ENCODE results near the gene PIGT.
A peak's percentile ranks its signal among the peaks of the same experiment; 100 is the strongest.

PIGT gene

DNA sequence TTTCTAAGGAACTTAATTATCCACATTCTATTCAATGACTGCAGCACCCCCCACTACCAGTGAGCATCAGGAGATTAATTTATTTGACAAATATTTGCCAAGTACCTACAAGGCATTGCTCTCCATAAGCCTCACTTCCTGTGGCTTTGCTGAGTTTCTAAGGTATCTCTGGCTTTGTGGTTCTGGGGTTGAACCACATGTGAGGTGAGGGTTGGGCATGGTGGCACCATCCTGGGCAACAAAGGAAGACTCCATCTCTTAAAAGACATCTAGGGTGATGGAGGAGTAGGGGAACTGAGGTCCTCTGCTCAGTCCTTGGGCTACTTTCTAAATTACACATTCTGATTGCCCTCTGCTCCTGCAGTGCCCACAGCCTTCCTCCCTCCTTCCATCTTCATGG lies 28.1 kb downstream of the PIGT start:
- peaks cover 22% of the 10 kb centered on the region for H3K4me1 ChIP-seq (ENCODE audit: control insufficient read depth, low read depth, low read length)
- H3K4me3 ChIP-seq (ENCODE audit: low read length): no peak overlapping the region
- no peaks in the 10 kb centered on the region for H3K36me3 ChIP-seq (ENCODE audit: control insufficient read depth, insufficient read depth, low read length)
- H3K79me2 ChIP-seq (ENCODE audit: control insufficient read depth, insufficient read depth, low read length): no peaks in the 10 kb centered on the region
- no peak overlapping the region for H2BK120ac ChIP-seq (ENCODE audit: low read depth, low read length)
- no peak overlapping the region for H3K56ac ChIP-seq (ENCODE audit: low read length)
- DNase-seq: no peak
- H3K4me2 ChIP-seq (ENCODE audit: low read length): no peak overlapping the region
- no peak overlapping the region for H4K5ac ChIP-seq (ENCODE audit: low read length)
- no peak overlapping the region for H3K9ac ChIP-seq (ENCODE audit: low read length)
- H2AK5ac ChIP-seq (ENCODE audit: low read length): peak overlapping the region; percentile 61
- H2BK5ac ChIP-seq (ENCODE audit: low read length): no peak overlapping the region
- no peak overlapping the region for H2BK15ac ChIP-seq (replicated peaks; ENCODE audit: low read depth)
- no peaks in the 10 kb centered on the region for H3K79me1 ChIP-seq (ENCODE audit: low read length)
- no peak overlapping the region for H3K27ac ChIP-seq (ENCODE audit: low read depth, low read length)
- no peak overlapping the region for H4K8ac ChIP-seq (ENCODE audit: low read depth, low read length)
- H3K23ac ChIP-seq (ENCODE audit: low read length): no peak overlapping the region
- no peaks in the 10 kb centered on the region for H3K27me3 ChIP-seq (ENCODE audit: insufficient read depth, low read length, poor library complexity)
- H3K18ac ChIP-seq (ENCODE audit: low read length): no peak overlapping the region
- no peak overlapping the region for H3K4ac ChIP-seq (ENCODE audit: low read depth, low read length)

DNA sequence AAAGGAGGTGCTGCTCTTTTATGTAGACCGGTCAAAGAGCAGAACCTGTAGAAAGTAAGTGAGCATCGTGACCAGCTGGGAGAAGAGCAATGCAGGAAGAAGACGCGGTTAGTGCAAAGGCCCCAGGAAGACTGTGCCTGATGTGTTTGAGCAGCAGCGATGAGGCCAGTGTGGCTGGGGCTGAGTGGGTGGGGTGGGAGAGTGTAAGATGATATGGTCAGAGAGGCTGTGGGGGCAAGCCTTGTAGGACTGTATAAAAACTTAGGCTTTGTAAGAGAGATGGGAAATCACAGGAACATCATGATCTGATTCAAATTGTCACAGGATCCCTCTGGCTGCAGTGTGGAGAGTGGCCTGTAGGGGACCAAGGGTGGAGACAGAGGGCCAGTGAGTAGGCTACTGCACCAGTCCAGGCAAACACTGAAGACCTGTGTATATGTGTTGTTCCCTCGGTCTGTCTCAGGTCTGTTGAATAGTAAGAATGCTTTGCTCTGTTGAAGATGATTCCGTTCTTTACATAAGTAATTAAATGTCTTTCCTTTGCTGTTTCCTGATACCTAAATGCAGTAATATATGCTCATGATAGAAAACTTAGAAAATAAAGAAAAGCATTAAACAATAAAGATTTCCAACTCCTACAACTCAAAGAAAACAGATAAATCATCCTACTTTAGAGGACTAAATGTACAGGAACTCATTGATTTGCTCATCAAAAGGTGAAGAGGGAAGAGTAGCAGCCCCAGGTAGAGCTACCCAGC lies 30.0 kb downstream of the PIGT start:
- no peaks in the 10 kb centered on the region for H3K79me2 ChIP-seq (ENCODE audit: control insufficient read depth, insufficient read depth, low read length)
- no peak overlapping the region for H3K23ac ChIP-seq (ENCODE audit: low read length)
- H4K5ac ChIP-seq (ENCODE audit: low read length): no peak overlapping the region
- no peak overlapping the region for H3K4me2 ChIP-seq (ENCODE audit: low read length)
- H2BK15ac ChIP-seq (replicated peaks; ENCODE audit: low read depth): no peak overlapping the region
- peak overlapping the region; percentile 10 for H3K56ac ChIP-seq (ENCODE audit: low read length)
- no peak overlapping the region for H3K4me3 ChIP-seq (ENCODE audit: low read length)
- no peak overlapping the region for H3K4ac ChIP-seq (ENCODE audit: low read depth, low read length)
- no peak overlapping the region for H3K27ac ChIP-seq (ENCODE audit: low read depth, low read length)
- no peaks in the 10 kb centered on the region for H3K79me1 ChIP-seq (ENCODE audit: low read length)
- H3K27me3 ChIP-seq (ENCODE audit: insufficient read depth, low read length, poor library complexity): no peaks in the 10 kb centered on the region
- H2BK120ac ChIP-seq (ENCODE audit: low read depth, low read length): no peak overlapping the region
- peak; percentile 68 for DNase-seq
- H2AK5ac ChIP-seq (ENCODE audit: low read length): peak overlapping the region; percentile 79
- no peak overlapping the region for H2BK5ac ChIP-seq (ENCODE audit: low read length)
- no peak overlapping the region for H3K9ac ChIP-seq (ENCODE audit: low read length)
- no CpG with 5 or more reads among the region's 7 CpGs for WGBS (ENCODE audit: extremely low coverage, insufficient coverage, low lambda C conversion rate)
- H3K4me1 ChIP-seq (ENCODE audit: control insufficient read depth, low read depth, low read length): peaks cover 23% of the 10 kb centered on the region
- no peak overlapping the region for H4K8ac ChIP-seq (ENCODE audit: low read depth, low read length)
- no peaks in the 10 kb centered on the region for H3K36me3 ChIP-seq (ENCODE audit: control insufficient read depth, insufficient read depth, low read length)
- no peak overlapping the region for H3K18ac ChIP-seq (ENCODE audit: low read length)

DNA sequence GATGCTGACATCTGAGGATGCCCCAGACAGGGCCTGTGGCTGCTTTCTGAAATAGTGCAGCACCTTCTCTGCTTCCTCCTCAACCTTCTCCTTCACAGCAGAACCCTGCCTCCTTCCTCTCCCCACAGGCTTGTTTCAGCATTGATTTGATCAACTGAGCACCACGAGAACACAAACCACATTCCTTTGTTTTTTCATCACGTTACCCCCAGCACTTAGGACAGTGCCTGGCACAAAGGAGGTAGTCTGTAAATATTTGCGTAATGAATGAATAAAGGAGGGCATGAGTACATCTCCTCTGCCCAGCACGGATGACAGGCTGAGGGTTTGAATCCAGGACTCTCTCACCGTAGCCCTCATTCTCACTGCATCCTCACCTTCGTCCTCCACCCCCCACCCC lies 32.3 kb downstream of the PIGT start:
- no peaks in the 10 kb centered on the region for H3K36me3 ChIP-seq (ENCODE audit: control insufficient read depth, insufficient read depth, low read length)
- no peak overlapping the region for H2BK15ac ChIP-seq (replicated peaks; ENCODE audit: low read depth)
- no CpG with 5 or more reads among the region's 6 CpGs for WGBS (ENCODE audit: extremely low coverage, insufficient coverage, low lambda C conversion rate)
- no peak overlapping the region for H4K8ac ChIP-seq (ENCODE audit: low read depth, low read length)
- H3K18ac ChIP-seq (ENCODE audit: low read length): no peak overlapping the region
- peaks cover 12% of the 10 kb centered on the region for H3K4me1 ChIP-seq (ENCODE audit: control insufficient read depth, low read depth, low read length)
- H4K5ac ChIP-seq (ENCODE audit: low read length): no peak overlapping the region
- H2AK5ac ChIP-seq (ENCODE audit: low read length): no peak overlapping the region
- no peak overlapping the region for H3K27ac ChIP-seq (ENCODE audit: low read depth, low read length)
- no peaks in the 10 kb centered on the region for H3K27me3 ChIP-seq (ENCODE audit: insufficient read depth, low read length, poor library complexity)
- no peak overlapping the region for H3K9ac ChIP-seq (ENCODE audit: low read length)
- H3K23ac ChIP-seq (ENCODE audit: low read length): no peak overlapping the region
- H3K79me2 ChIP-seq (ENCODE audit: control insufficient read depth, insufficient read depth, low read length): no peaks in the 10 kb centered on the region
- H2BK120ac ChIP-seq (ENCODE audit: low read depth, low read length): no peak overlapping the region
- H3K56ac ChIP-seq (ENCODE audit: low read length): no peak overlapping the region
- H3K79me1 ChIP-seq (ENCODE audit: low read length): no peaks in the 10 kb centered on the region
- no peak overlapping the region for H3K4me2 ChIP-seq (ENCODE audit: low read length)
- no peak overlapping the region for H2BK5ac ChIP-seq (ENCODE audit: low read length)
- DNase-seq: no peak
- H3K4ac ChIP-seq (ENCODE audit: low read depth, low read length): no peak overlapping the region
- H3K4me3 ChIP-seq (ENCODE audit: low read length): no peak overlapping the region

DNA sequence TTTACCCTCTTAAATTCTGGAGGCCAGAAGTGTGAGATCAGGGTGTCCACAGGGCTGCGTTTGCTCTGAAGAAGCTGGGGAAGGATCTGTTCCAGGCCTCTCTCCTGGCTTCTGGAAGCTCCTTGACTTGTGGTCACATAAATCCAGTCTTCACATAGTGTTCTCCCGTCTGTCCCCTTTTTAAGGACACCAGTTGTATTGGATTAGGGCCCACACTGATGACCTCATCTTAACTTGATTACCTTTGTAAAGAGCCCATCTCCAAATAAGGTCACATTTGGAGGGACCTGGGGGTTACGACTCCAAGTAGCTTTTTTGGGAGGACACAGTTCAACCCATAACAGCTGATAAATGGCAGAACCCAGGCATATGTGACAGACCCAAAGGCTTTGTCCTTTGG lies 33.6 kb downstream of the PIGT start:
- peak overlapping the region; percentile 81 for H3K18ac ChIP-seq (ENCODE audit: low read length)
- no peak overlapping the region for H3K23ac ChIP-seq (ENCODE audit: low read length)
- no peaks in the 10 kb centered on the region for H3K79me2 ChIP-seq (ENCODE audit: control insufficient read depth, insufficient read depth, low read length)
- no peak overlapping the region for H2BK15ac ChIP-seq (replicated peaks; ENCODE audit: low read depth)
- peak overlapping the region; percentile 41 for H4K5ac ChIP-seq (ENCODE audit: low read length)
- H2BK5ac ChIP-seq (ENCODE audit: low read length): no peak overlapping the region
- no peak overlapping the region for H2BK120ac ChIP-seq (ENCODE audit: low read depth, low read length)
- no peaks in the 10 kb centered on the region for H3K27me3 ChIP-seq (ENCODE audit: insufficient read depth, low read length, poor library complexity)
- no CpG with 5 or more reads among the region's 3 CpGs for WGBS (ENCODE audit: extremely low coverage, insufficient coverage, low lambda C conversion rate)
- H4K8ac ChIP-seq (ENCODE audit: low read depth, low read length): no peak overlapping the region
- no peak overlapping the region for H3K4ac ChIP-seq (ENCODE audit: low read depth, low read length)
- peaks cover 8% of the 10 kb centered on the region for H3K4me1 ChIP-seq (ENCODE audit: control insufficient read depth, low read depth, low read length)
- H2AK5ac ChIP-seq (ENCODE audit: low read length): peak overlapping the region; percentile 76
- H3K79me1 ChIP-seq (ENCODE audit: low read length): no peaks in the 10 kb centered on the region
- peak; percentile 81 for DNase-seq
- H3K36me3 ChIP-seq (ENCODE audit: control insufficient read depth, insufficient read depth, low read length): no peaks in the 10 kb centered on the region
- no peak overlapping the region for H3K4me2 ChIP-seq (ENCODE audit: low read length)
- no peak overlapping the region for H3K4me3 ChIP-seq (ENCODE audit: low read length)
- peak overlapping the region; percentile 69 for H3K56ac ChIP-seq (ENCODE audit: low read length)
- no peak overlapping the region for H3K27ac ChIP-seq (ENCODE audit: low read depth, low read length)
- H3K9ac ChIP-seq (ENCODE audit: low read length): peak overlapping the region; percentile 24

DNA sequence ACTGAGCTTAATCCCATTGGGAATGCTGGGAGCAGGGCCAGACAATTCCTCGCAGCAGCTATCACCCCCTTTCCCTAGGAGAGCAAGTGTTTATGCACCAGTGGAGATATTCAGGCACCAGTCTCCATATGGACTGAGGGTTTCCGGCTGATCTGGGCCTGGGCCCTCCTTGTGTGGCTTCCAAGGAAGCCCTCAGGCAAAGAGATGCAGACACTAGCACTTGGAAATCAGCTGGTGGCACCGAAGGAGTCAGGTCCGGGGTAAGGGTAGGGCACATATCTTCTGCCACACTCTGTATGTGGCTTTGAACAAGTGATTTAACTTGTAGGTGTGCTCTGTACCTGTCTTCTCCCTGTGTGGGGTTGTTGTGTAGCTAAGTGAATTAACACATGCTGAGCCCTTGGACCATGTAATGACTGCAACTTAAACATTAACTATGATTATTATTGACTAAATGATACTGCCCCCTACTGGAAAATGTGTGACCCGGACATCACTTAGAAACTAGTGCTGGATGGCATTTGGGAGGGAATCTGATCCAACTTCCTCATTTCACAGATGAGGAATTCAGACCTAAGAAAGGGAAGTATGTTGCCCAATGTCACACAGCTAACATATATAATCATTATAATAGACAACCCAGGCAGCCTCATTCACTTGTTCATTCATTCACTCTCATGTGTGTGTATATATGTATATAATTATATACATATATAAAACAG lies 34.3 kb downstream of the PIGT start:
- Histone ChIP-seq H2BK5ac (ENCODE audit: low read length) (peak overlapping the region; percentile 56), H3K23ac (ENCODE audit: low read length) (peak overlapping the region; percentile 12), H3K18ac (ENCODE audit: low read length) (peak overlapping the region; percentile 4), H4K8ac (ENCODE audit: low read depth, low read length) (no peak overlapping the region), H3K27ac (ENCODE audit: low read depth, low read length) (peak overlapping the region; percentile 26), H3K79me2 (ENCODE audit: control insufficient read depth, insufficient read depth, low read length) (no peaks in the 10 kb centered on the region), H3K4me1 (ENCODE audit: control insufficient read depth, low read depth, low read length) (peaks cover 8% of the 10 kb centered on the region), H2BK120ac (ENCODE audit: low read depth, low read length) (no peak overlapping the region), H3K4ac (ENCODE audit: low read depth, low read length) (no peak overlapping the region), H3K27me3 (ENCODE audit: insufficient read depth, low read length, poor library complexity) (no peaks in the 10 kb centered on the region), H3K9ac (ENCODE audit: low read length) (peak overlapping the region; percentile 14), H2BK15ac (replicated peaks; ENCODE audit: low read depth) (no peak overlapping the region), H3K4me3 (ENCODE audit: low read length) (no peak overlapping the region), H3K79me1 (ENCODE audit: low read length) (no peaks in the 10 kb centered on the region), H3K4me2 (ENCODE audit: low read length) (no peak overlapping the region), H2AK5ac (ENCODE audit: low read length) (peak overlapping the region; percentile 76), H3K56ac (ENCODE audit: low read length) (peak overlapping the region; percentile 69), H3K36me3 (ENCODE audit: control insufficient read depth, insufficient read depth, low read length) (no peaks in the 10 kb centered on the region), H4K5ac (ENCODE audit: low read length) (no peak overlapping the region)
- peak; percentile 84 for DNase-seq
- no CpG with 5 or more reads among the region's 5 CpGs for WGBS (ENCODE audit: extremely low coverage, insufficient coverage, low lambda C conversion rate)
